Vagina (tissue), 2 donors: ENCODE results near the gene TSC22D1. TPM values are rescaled to one million over a fixed set of nuclear protein-coding genes. Genes with fewer than 3 reads are reported as not detected.
"Not testable (repeated sequence)": the region's sequence is repeated elsewhere in the genome, so short reads cannot be mapped to it uniquely, and the experiment has no call there.

Experiments used
- DNase-seq, 2 donors: peaks; one replicate each; pipeline ENCODE4 v3.0.0-alpha.2; 2017; ENCODE audit errors: extremely low spot score in 2 of 2
- H3K27ac ChIP-seq: fragments of 200-600 bp; sonication (generic); one replicate; pipeline ENCODE4 v1.5.1; 2019
- H3K27me3 ChIP-seq: fragments of 200-600 bp; sonication (generic); one replicate; pipeline ENCODE4 v1.5.1; 2019
- H3K36me3 ChIP-seq, 2 donors: fragments of 200-600 bp; sonication (generic); one replicate each; pipeline ENCODE4 v1.5.1; 2017 to 2019
- H3K4me1 ChIP-seq: fragments of 200-600 bp; sonication (generic); one replicate; pipeline ENCODE4 v1.5.1; 2019
- H3K4me3 ChIP-seq, 2 donors: fragments of 200-600 bp; sonication (generic); 1 replicate in 1 of 2; 2 replicates in 1 of 2; pipeline ENCODE4 v1.5.1; 2016 to 2019
- H3K9me3 ChIP-seq: fragments of 200-600 bp; sonication (generic); one replicate; pipeline ENCODE4 v1.5.1; 2019
- CTCF ChIP-seq, 3 experiments: fragments of 450-650 bp in 2 of 3; fragments of 200-600 bp in 1 of 3; sonication (generic) in 1 of 3; IDR thresholded peaks; one replicate each; pipeline ENCODE4 v1.5.1; 2017 to 2019; ENCODE audit warnings: antibody characterized with exemption in 3 of 3, mild to moderate bottlenecking in 2 of 3, moderate library complexity in 2 of 3
- POLR2A ChIP-seq, 2 donors: fragments of 450-650 bp; IDR thresholded peaks; one replicate each; pipeline ENCODE4 v1.6.1; 2017; ENCODE audit warnings: antibody characterized with exemption in 2 of 2, mild to moderate bottlenecking in 2 of 2, moderate library complexity in 2 of 2
- POLR2AphosphoS5 ChIP-seq, 2 donors: sonication (generic); formaldehyde crosslinking; IDR thresholded peaks; one replicate each; pipeline ENCODE4 v1.9.0; 2017; ENCODE audit warnings: antibody characterized with exemption in 2 of 2, mild to moderate bottlenecking in 2 of 2, low read depth in 1 of 2; ENCODE audit not compliant: insufficient read depth in 1 of 2
- intact Hi-C: fragments of 100-400 bp; cut with DNase I; formaldehyde crosslinking; loops from one replicate; pipeline ENCODE4 v1.15.1; 2023
- total RNA-seq: library from RNA; depleted of rRNA; stranded (reverse); fragments of >200 nt; gene quantifications from one replicate; pipeline ENCODE4 v1.2.3, GENCODE V29; 2016

Gene TSC22D1
- total RNA-seq, 1 donor from 2014 or later, result 117 TPM

- DNase-seq, result no peak
- intact Hi-C loops, result no loop called here
- Histone ChIP-seq H3K27ac (no peak overlapping the region), H3K4me1 (peaks cover 10% of the 10 kb centered on the region), H3K27me3 (no peaks in the 10 kb centered on the region), H3K4me3 (no peak overlapping the region), H3K36me3 (peaks cover 0 to 4% of the 10 kb centered on the region in 2 donors), H3K9me3 (no peaks in the 10 kb centered on the region)
- TF ChIP-seq POLR2A (IDR thresholded peaks at IDR 0.05), result no peak
- TF ChIP-seq POLR2AphosphoS5 (IDR thresholded peaks at IDR 0.05; ENCODE audit: insufficient read depth in 1 of 2, low read depth in 1 of 2), result no peak
- no peak for TF ChIP-seq CTCF (IDR thresholded peaks at IDR 0.05)
Observed at GRCh38 chr13:44458313-44458975, 117.7 kb downstream of the TSC22D1 start.

DNA sequence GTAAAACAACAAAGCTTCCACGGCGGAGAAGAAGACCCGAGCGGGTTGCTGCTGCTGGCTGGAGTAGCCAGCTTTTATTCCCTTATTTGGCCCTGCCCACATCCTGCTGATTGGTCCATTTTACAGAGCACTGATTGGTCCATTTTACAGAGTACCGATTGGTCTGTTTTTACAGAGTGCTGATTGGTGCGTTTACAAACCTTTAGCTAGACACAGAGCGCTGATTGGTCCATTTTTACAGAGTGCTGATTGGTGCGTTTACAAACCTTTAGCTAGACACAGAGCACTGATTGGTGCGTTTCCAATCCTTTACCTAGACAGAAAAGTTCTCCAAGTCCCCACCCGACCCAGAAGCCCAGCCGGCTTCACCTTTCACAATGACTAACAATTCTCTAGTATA lies 119.9 kb downstream of the TSC22D1 start:
- H3K4me3 ChIP-seq, DNase-seq, H3K36me3 ChIP-seq, H3K27me3 ChIP-seq, H3K27ac ChIP-seq, H3K9me3 ChIP-seq, intact Hi-C loops: not testable (repeated sequence)
- peaks cover 10% of the 10 kb centered on the region for H3K4me1 ChIP-seq

- no peak for TF ChIP-seq POLR2A (IDR thresholded peaks at IDR 0.05)
- no peak for TF ChIP-seq POLR2AphosphoS5 (IDR thresholded peaks at IDR 0.05; ENCODE audit: insufficient read depth in 1 of 2, low read depth in 1 of 2)
- TF ChIP-seq CTCF (IDR thresholded peaks at IDR 0.05), result no peak
- Histone ChIP-seq H3K9me3 (no peaks in the 10 kb centered on the region), H3K27me3 (no peaks in the 10 kb centered on the region), H3K36me3 (peaks cover 0 to 4% of the 10 kb centered on the region in 2 donors), H3K4me1 (peaks cover 13% of the 10 kb centered on the region), H3K27ac (no peak overlapping the region), H3K4me3 (no peak overlapping the region)
- DNase-seq, result no peak
- intact Hi-C loops, result no loop called here
Observed at GRCh38 chr13:44455769-44456168, 120.4 kb downstream of the TSC22D1 start.

GRCh38 chr13:44453881-44454280 lies 122.2 kb downstream of the TSC22D1 start:
- H3K27me3 ChIP-seq, result no peaks in the 10 kb centered on the region
- no peak overlapping the region for H3K4me3 ChIP-seq
- peaks cover 24% of the 10 kb centered on the region for H3K4me1 ChIP-seq
- no peak for DNase-seq
- no peaks in the 10 kb centered on the region for H3K9me3 ChIP-seq
- no peaks in the 10 kb centered on the region for H3K36me3 ChIP-seq
- TF ChIP-seq POLR2AphosphoS5 (IDR thresholded peaks at IDR 0.05; ENCODE audit: insufficient read depth in 1 of 2, low read depth in 1 of 2) (no peak), CTCF (IDR thresholded peaks at IDR 0.05) (no peak)
- intact Hi-C loops, result no loop called here
- H3K27ac ChIP-seq, result no peak overlapping the region

DNA sequence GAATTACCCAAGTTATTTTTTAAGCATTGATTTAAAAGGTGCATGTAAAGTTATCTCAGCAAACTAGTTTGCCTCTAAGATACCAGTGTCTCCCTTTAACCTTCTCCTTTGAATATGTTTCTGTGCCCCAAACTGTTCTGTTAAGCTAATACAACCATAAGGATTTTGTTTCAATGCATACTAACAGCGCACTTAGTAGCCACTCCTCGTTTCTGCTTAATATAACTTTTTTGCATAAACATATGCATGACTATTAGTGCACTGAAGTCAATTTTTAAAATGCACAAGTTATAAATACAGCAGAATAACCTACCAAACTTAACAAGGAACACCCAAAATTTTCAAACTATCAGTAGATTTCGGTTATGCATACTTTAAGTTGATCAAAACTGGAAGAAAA lies 123.1 kb downstream of the TSC22D1 start:
- Histone ChIP-seq H3K9me3 (no peaks in the 10 kb centered on the region), H3K36me3 (no peaks in the 10 kb centered on the region), H3K27ac (no peak overlapping the region), H3K27me3 (no peaks in the 10 kb centered on the region), H3K4me1 (peaks cover 16% of the 10 kb centered on the region), H3K4me3 (no peak overlapping the region)
- no peak for TF ChIP-seq POLR2AphosphoS5 (IDR thresholded peaks at IDR 0.05; ENCODE audit: insufficient read depth in 1 of 2, low read depth in 1 of 2)
- no peak for TF ChIP-seq CTCF (IDR thresholded peaks at IDR 0.05)
- TF ChIP-seq POLR2A (IDR thresholded peaks at IDR 0.05), result no peak
- DNase-seq, result no peak
- intact Hi-C loops, result no loop called here
